IPS DF 4.7 (cell line): ENCODE data around the gene SLC25A6.
"Not testable (repeated sequence)": the region's sequence is repeated elsewhere in the genome, so short reads cannot be mapped to it uniquely, and the experiment has no call there.

Source experiments
- DNase-seq: peaks from one replicate; pipeline ENCODE4 v3.0.0-alpha.2; 2013; ENCODE audit warnings: low spot score; ENCODE audit errors: extremely low read depth

The SLC25A6 gene

GRCh38 chrX:1391707-1392375 is at the start of gene SLC25A6:
Gene SLC25A6 (minus strand): TSS chrX:1392113. CDS start chrX:1392009, 104 bp downstream.
- no peak for DNase-seq

- DNase-seq = no peak
These were observed 48.6 kb upstream of the SLC25A6 start for GRCh38 chrX:1440506-1440905.

GRCh38 chrX:1435241-1435895 is 43.5 kb upstream of the SLC25A6 start:
- no peak for DNase-seq

GRCh38 chrX:1434871-1435240 is 42.9 kb upstream of the SLC25A6 start:
- no peak for DNase-seq

GRCh38 chrX:1433646-1434357 is 41.9 kb upstream of the SLC25A6 start:
- DNase-seq = no peak

GRCh38 chrX:1430451-1430850 is 38.5 kb upstream of the SLC25A6 start:
- DNase-seq = no peak

- DNase-seq = no peak
These were observed 35.8 kb upstream of the SLC25A6 start for GRCh38 chrX:1427756-1428155.

GRCh38 chrX:1426321-1426720 is 34.4 kb upstream of the SLC25A6 start:
- not testable (repeated sequence) for DNase-seq

GRCh38 chrX:1425381-1425780 is 33.5 kb upstream of the SLC25A6 start:
- DNase-seq = no peak

GRCh38 chrX:1424147-1424851 is 32.4 kb upstream of the SLC25A6 start:
- no peak for DNase-seq

- no peak for DNase-seq
These were observed 31.3 kb upstream of the SLC25A6 start for GRCh38 chrX:1423215-1423614.

GRCh38 chrX:1422135-1422465 is 30.2 kb upstream of the SLC25A6 start:
- no peak for DNase-seq

GRCh38 chrX:1421433-1422134 is 29.7 kb upstream of the SLC25A6 start:
- DNase-seq = no peak

GRCh38 chrX:1420371-1420770 is 28.5 kb upstream of the SLC25A6 start:
- no peak for DNase-seq

GRCh38 chrX:1419545-1420355 is 27.8 kb upstream of the SLC25A6 start:
- no peak for DNase-seq

GRCh38 chrX:1418901-1419544 is 27.1 kb upstream of the SLC25A6 start:
- no peak for DNase-seq

- DNase-seq = no peak
These were observed 26.2 kb upstream of the SLC25A6 start for GRCh38 chrX:1417921-1418771.

- DNase-seq = no peak
These were observed 25.2 kb upstream of the SLC25A6 start for GRCh38 chrX:1416965-1417760.
